HL-60 (cell line): ENCODE results near the gene GKN1.

Experiments
- DNase-seq, 2 experiments: peaks; one replicate each; pipeline ENCODE4 v3.0.0-alpha.2; 2010 to 2020; ENCODE audit warnings: low read depth in 1 of 2, low spot score in 1 of 2
- H3K27ac ChIP-seq: fragments of 250-450 bp; sonication (Bioruptor Pico); replicated peaks from 2 replicates; pipeline ENCODE4 v1.5.1; 2020; ENCODE audit warnings: mild to moderate bottlenecking, moderate library complexity
- H3K27me3 ChIP-seq: fragments of 250-450 bp; sonication (Bioruptor Pico); 2 replicates; pipeline ENCODE4 v1.5.1; 2021; ENCODE audit warnings: mild to moderate bottlenecking, moderate library complexity; ENCODE audit not compliant: insufficient read depth, poor library complexity, severe bottlenecking
- H3K4me3 ChIP-seq: replicated peaks from 2 replicates; pipeline ENCODE4 v1.5.1; 2011; ENCODE audit warnings: mild to moderate bottlenecking, control low read depth, low read length; ENCODE audit not compliant: insufficient read depth
- CTCF ChIP-seq: IDR thresholded peaks from one replicate; pipeline ENCODE4 v1.5.1; 2011; ENCODE audit warnings: low read length, control low read depth, inconsistent platforms; ENCODE audit not compliant: insufficient read depth
- GABPA ChIP-seq: IDR thresholded peaks from 2 replicates; pipeline ENCODE4 v1.6.1; 2012; ENCODE audit warnings: low read depth
- POLR2AphosphoS5 ChIP-seq: IDR thresholded peaks from 2 replicates; pipeline ENCODE4 v1.6.1; 2012; ENCODE audit warnings: low read depth
- REST ChIP-seq: IDR thresholded peaks from 2 replicates; pipeline ENCODE4 v1.6.1; 2012; ENCODE audit warnings: low read depth; ENCODE audit not compliant: insufficient replicate concordance
- SPI1 ChIP-seq: IDR thresholded peaks from 2 replicates; pipeline ENCODE4 v1.6.1; 2012; ENCODE audit warnings: low read depth, mild to moderate bottlenecking, borderline replicate concordance

GKN1 gene

GRCh38 chr2:69007169-69007568, 32.7 kb downstream of the GKN1 start:
- DNase-seq = no peak
- H3K27ac ChIP-seq = no peak overlapping the region
- H3K27me3 ChIP-seq = peaks cover 6% of the 10 kb centered on the region
- TF ChIP-seq POLR2AphosphoS5 (no peak), CTCF (no peak), GABPA (no peak), REST (no peak), SPI1 (no peak)
- H3K4me3 ChIP-seq = no peak overlapping the region

DNA sequence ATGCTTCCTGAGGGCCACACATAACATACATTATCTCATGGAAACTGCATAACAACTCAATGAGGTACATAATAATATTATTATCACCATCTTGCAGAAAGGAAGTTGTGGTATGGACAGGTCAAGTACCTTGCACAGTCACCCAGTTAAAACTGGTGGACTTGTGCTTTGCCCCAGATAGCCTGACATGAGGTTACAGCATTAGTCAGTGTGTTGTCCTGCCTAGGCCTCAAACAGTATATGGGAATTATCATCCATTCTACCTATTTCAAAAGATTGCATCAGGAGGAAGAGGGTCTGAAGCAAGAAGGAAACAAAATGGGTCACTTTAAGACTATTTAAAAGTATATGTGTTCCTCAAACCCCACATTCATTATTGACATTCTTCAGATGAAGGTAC, 33.2 kb downstream of the GKN1 start:
- no peak overlapping the region for H3K4me3 ChIP-seq
- no peak for DNase-seq
- TF ChIP-seq CTCF = no peak
- no peak for TF ChIP-seq POLR2AphosphoS5
- no peak for TF ChIP-seq GABPA
- no peak for TF ChIP-seq REST
- TF ChIP-seq SPI1 = no peak
- H3K27me3 ChIP-seq = peaks cover 10% of the 10 kb centered on the region
- H3K27ac ChIP-seq = no peak overlapping the region

GRCh38 chr2:69010437-69011194, 36.2 kb downstream of the GKN1 start:
- no peak for DNase-seq
- Histone ChIP-seq H3K4me3 (no peak overlapping the region), H3K27me3 (peaks cover 27% of the 10 kb centered on the region), H3K27ac (no peak overlapping the region)
- TF ChIP-seq REST (no peak), GABPA (no peak), SPI1 (no peak), POLR2AphosphoS5 (no peak), CTCF (no peak)
